Activated CD8-positive, alpha-beta memory T cell treated with anti-CD3 and anti-CD28 coated beads, Interleukin-2, amount 50 U/mL, for 24 hours (primary cell): ENCODE measurements around the gene ITGB8.

Source experiments
- DNase-seq: peaks from one replicate; pipeline ENCODE4 v3.0.0-alpha.2; 2020; ENCODE audit errors: extremely low read depth

The ITGB8 gene

DNA sequence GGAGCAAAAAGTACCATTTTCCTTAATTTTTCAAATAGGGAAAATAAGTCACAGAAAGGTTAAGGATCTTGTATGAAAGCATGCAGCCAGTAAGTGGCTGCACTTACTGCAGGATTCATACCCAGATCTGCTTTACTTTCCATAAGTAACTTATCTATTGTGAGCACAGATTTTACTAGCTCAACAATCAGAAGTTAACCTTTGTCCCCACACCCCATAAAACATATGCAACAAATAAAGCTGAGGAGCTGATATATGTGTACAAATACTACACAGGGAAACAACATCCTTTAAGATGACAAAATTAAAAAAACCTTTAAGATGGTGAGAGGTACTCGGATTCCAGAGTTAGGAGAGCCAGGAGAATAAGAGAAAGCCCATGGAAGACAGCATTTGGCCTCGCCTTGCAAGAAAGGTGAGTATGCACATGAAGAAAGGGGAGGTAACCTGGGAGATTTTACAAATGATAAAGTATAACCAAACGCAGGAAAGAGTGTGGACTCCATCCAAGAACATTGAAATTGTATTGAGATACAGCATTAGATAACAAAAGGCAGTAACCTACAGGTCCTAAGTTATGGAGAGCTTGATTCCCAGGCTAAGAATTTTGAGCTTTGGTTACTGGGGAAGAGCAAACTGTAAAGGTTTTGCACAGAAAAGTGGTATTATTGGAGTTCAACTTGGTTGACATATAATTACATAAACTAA, 87.1 kb downstream of the ITGB8 start:
- no peak for DNase-seq

GRCh38 chr7:20424500-20424899, 93.8 kb downstream of the ITGB8 start:
- DNase-seq = no peak

DNA sequence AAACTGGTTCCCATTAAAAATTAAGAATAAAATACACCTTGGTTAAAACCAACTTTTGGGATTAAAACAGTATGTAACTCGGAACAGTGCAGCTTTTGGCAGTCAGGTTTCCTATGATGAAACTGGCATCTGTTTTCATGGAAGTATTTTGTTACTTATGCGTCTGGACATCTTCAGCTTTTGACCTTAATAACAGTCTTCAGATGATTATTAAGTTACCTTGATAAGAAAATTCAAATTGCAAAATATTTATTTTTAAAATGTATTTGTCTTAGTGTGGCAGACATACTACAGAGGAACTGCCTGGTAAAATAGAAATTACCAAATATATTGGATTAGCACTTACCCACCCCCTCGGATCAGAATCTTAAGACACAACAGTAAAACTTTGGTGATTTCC, 100.0 kb downstream of the ITGB8 start:
- DNase-seq = no peak

GRCh38 chr7:20431146-20431545, 100.4 kb downstream of the ITGB8 start:
- DNase-seq = no peak

DNA sequence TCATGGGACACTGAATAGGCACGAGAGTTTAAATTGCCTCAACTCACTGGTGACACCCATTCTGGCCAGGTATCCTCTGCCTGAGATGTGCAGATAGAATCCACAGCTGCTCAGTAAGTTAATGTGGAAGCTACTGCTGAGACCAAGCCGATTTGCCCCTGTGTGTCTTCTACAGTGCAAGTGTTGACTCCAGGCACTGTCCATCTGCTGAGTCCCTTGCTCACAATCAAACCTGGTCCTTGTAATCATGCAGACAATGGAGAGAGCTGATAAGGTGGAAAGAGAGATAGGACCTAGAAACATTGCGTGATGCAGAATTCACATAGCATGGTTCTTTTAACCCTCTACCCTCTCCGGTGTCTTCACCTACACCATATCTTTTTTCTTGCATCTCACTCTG, 101.4 kb downstream of the ITGB8 start:
- no peak for DNase-seq

GRCh38 chr7:20435305-20435704, 104.6 kb downstream of the ITGB8 start:
- DNase-seq = no peak

DNA sequence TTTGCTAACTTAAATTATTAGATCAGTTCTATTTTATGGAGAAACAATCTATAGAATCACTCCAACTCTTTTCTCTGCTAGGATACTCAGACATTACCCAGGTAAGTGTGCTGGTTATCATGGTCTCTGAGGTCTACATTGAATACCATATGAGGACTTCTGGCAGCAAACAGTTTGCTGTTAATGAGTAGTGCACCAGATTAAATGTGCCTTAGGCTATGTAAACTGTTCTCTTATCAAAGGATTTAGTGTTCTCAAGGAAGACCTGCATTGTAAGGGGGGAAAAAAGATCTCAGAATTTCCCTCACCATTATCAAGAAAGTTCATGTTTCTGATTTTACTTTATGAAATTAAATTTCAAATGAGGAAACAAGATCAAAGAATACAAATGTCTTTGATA, 107.5 kb downstream of the ITGB8 start:
- no peak for DNase-seq

DNA sequence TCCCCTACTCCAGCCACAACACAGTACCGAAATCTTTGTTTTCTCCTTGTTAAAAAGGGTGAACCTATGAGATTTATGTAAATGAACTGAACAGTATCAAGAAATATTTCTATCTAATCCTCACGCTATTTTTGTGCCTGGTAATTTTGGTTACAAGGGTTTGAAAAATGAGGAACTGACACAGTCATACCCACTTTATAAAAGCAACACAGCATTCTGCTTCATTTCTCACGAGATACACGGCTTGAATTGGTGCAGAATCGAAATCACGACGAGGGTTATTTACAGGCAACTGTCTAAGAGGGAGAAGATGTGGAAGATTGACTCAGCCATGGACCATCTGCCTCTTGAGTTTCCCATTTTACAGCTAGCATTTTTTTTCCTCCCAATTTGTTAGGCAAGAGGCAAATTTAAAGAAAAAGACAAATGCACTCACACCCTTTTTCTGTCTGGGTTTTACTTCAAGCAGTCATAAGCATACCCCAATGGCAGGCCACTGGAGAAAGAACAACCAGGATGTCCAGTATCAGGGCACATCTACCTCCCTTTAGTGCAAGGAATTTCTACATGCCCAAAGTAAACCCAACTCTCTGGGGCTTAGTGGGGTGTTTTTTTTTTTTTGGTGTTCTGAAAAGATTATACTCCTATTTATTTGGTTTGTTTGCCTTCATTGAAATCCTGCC, 108.1 kb downstream of the ITGB8 start:
- no peak for DNase-seq

DNA sequence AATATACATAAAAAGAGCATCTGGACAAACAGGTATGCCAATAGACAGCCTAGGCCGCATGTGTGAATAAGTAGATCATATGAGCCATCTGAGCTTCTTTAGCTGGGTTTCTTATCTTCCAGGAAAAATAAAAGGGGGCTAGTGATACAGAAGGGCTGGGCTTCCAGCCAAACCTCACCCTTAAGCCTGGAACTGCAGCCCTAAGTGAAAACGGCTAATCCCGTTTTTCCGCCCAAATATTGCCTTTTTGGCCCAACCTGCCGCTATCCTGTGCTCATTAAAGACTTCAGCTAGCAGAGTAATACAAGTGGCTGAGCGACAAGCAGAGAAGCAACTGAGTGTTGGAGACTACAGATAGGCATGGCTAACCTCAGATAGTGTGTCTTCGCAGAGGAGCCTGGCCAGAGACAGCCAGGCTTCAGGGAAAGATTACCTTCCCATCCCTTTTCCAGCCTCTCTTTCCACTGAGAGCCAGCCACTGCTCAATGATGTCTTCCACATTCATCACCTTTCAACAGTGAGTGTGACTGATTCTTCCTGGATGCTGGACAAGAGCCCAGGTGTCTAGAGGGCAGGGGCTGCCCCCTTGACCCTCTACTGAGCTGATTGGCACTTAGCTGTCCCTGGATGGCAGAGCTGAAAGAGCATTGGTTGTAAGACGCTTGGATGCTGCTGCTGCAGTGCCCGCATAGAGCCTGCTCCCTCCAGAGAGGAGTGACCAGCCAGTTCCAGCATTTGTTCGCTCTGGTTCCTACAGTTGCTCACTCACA, 108.9 kb downstream of the ITGB8 start:
- no peak for DNase-seq

DNA sequence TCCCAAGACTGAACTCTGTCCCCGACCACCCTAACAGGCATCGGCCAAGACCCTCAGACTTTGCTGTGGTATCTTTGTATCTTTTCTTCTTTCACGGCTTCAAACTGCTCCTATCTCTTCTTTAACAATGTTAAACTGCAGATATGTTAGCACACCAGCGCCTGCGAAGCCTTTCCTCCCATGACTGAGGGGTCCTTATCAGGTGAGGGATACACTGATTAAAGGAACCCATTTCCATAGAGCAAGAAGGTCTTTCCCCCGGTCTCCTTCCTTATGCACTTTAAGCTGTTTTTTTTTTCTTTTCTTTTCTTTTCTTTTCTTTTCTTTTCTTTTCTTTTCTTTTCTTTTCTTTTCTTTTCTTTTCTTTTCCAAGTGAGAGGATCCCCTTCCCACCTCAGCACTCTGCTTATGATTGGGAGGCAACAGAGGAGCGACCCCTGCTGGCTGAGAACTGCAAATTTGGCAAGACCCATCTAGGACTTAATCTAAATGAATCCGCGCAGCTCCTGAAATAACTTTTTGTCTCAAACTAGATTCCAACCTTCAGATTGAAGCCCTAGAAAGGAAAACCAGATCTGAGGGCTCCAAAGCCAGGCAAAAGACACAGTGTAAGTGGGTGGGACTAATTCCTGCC, 109.9 kb downstream of the ITGB8 start:
- no peak for DNase-seq

DNA sequence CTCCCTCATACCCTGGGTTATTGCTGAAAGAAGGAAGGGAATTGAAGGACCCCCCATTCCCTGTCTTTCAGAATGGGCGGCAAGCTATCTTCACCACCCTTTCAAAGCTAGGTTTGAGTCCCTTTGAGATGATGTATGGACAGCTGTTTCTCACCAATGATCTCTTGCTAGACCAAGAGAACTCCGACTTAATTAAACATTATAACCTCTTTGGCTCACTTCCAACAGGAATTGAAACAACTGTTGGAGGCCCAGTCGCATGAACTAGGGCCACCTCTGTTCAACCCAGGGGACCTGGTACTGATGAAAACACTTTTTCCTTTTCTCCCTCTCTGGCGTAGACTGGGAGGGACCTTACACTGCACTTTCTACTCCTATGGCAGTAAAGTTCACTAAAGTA, 110.6 kb downstream of the ITGB8 start:
- DNase-seq = no peak

DNA sequence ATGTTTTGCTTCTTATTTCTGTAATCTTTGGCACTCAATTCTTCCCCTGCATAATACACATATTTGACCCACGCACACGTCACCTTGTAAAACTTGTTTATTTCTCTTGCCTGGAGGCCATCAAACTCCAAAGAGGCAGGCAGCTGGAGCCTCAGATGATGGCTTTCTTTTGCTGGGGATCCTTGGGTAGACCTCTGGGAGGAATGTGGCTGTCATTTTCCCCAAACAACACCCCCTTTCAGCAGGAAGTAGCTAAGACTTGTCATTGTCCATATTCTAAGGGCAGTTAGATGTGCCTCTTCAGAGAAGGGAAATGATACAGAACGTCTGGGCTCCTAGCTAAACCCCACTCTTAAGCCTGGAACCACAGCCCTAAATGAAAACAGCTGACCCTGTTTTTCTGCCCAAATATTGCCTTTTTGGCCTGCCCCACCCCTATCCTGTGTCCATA, 111.3 kb downstream of the ITGB8 start:
- DNase-seq = no peak

DNA sequence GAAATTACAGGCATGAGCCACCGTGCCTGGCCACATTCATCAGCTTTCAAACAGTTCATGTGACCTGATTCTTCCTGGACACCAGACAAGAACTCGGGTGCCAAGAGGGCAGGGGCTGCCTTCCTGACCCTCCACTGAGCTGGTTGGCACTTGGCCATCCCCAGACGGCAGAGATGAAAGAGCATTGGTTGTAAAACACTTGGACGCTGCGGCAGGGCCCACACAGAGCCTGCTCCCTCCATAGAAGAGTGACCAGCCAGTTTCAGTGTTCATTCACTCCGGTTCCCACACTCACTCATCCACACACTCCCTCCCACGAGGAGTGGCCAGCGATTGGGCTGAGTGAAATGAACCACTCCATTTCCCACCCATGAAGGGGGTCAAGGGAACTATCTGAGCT, 112.3 kb downstream of the ITGB8 start:
- DNase-seq = no peak

GRCh38 chr7:20444030-20444800, 113.5 kb downstream of the ITGB8 start:
- no peak for DNase-seq

DNA sequence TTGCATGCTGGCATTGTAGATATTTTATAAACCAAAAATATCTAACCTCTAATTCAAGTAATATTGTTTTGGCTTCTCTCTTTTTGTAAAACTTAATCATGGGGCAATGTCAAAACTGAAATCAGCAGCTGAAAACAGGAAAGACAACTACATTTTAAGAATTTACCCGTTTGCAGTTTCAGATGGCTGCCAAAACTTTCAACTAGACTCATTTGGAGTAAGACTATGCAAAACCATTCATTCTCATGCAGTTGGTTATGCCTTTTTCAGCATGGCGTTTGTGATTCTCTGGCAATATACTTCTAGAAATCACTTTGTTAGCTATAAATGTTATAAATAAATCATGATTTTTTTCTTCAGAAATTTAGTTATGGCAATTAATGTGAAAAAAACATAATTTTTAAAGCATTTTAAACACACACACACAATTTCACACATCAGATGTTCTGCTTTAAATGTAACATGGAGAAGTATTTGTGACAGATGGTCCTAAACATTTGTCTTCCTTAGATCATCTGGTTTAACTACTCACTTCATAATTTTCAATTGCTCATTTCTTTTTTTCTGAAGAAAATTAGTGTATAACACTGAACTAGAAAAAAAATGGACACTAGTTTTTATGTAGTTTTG, 116.4 kb downstream of the ITGB8 start:
- DNase-seq = no peak

DNA sequence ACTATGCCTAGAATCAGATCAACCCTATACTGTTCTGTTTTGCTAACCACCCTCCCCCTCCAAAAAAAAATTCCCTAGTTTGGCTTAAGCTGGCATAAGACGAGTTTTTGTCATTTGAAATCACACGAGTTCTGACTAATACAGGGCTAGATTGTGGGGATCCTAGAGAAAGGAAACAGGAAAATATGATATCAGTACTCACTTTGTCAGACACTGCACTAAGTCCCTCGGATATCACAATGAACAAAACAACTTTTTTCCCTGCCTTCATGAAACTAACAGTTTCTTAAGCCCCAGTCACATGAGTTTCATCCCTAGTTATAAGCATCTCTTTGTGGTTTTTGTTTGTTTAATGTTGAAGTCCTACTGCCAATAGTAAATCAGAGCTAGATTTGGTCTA, 118.5 kb downstream of the ITGB8 start:
- DNase-seq = no peak

GRCh38 chr7:20450536-20450935, 119.8 kb downstream of the ITGB8 start:
- DNase-seq = no peak

- DNase-seq = no peak
These were observed 123.5 kb downstream of the ITGB8 start for GRCh38 chr7:20454202-20454601.

- DNase-seq = no peak
These were observed 126.0 kb downstream of the ITGB8 start for GRCh38 chr7:20456701-20457100.

DNA sequence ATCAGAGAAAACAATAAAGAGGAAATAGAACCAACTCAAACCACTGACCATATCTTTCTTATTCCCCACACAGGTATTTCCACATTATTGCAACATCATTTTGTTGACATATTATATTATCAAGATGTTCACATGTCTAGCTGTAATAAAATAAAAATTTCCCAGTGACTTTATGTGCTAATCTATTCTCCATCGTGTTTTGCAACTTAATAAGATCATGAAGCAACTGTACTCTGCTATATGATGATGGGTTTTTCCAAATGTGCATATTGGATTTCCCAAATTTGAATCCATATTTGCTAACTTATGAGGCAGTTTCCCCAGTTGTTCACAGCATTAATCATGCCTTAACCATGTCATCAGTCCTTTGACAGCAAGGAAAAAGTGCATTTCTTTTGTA, 127.8 kb downstream of the ITGB8 start:
- no peak for DNase-seq

DNA sequence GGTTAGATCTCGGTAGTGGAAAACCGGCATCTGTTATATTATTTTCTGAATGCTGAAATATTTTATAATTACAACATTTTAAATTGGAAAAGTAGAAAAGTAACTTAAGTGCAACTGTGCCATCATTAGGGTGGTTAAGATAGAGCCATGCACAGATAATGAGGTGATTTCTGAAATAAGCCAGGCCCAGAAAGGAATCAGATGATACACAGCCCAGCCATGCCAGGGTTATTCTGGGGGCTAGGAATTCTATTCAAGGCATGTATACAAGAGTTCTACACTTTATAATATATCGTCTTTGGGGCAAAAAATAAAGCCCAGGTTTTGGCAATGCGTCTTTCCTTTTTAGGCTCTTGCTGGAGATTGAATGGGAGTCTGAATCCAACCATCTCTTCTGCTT, 128.7 kb downstream of the ITGB8 start:
- no peak for DNase-seq
